Ishikawa (cell line): ENCODE measurements around the gene EAF1.

Experiments used
- EP300 ChIP-seq: IDR thresholded peaks from 2 replicates; pipeline ENCODE4 v1.6.1; 2012; ENCODE audit warnings: borderline replicate concordance
- TEAD4 ChIP-seq: IDR thresholded peaks from 2 replicates; pipeline ENCODE4 v1.6.1; 2012

DNA sequence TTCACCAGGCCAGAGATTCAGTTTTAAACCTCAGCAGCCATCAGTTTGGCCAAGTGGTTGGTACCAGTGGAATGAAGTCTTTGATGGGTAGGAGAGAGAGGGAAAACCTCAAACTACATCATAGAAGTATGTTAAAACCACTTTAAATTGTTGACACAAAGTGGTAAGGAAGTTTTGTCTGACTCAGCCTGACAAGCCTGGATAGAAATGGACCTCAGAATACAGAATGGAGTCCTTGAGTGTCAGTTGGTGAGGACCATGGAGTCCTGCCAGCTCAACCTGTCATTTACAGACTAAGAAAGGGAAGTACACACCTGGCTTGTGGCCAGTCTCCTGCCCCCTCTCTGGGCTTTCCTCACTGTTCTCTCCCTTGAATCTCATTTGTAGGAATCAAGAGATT, 12.1 kb downstream of the EAF1 start:
- TF ChIP-seq EP300, result no peak
- TF ChIP-seq TEAD4, result no peak
